Karpas-422 (cell line): ENCODE measurements around the gene CUZD1. TPM values are rescaled to one million over a fixed set of nuclear protein-coding genes. Genes with fewer than 3 reads are reported as not detected.

ENCODE experiments used
- DNase-seq: peaks from one replicate; pipeline ENCODE4 v3.0.0-alpha.2; 2015
- H2AFZ ChIP-seq: fragments of 200-600 bp; sonication (generic); 2 replicates; pipeline ENCODE4 v1.6.1; 2014; ENCODE audit warnings: antibody characterized with exemption, low read length, mixed read lengths
- H3K27ac ChIP-seq: fragments of 200-600 bp; sonication (generic); 2 replicates; pipeline ENCODE4 v1.5.1; 2014; ENCODE audit warnings: mild to moderate bottlenecking, low read length, moderate library complexity
- H3K27me3 ChIP-seq: fragments of 200-600 bp; sonication (generic); 2 replicates; pipeline ENCODE4 v1.6.1; 2014; ENCODE audit warnings: low read length, mixed read lengths
- H3K36me3 ChIP-seq: fragments of 200-600 bp; sonication (generic); 2 replicates; pipeline ENCODE4 v1.6.1; 2014; ENCODE audit warnings: low read length, mixed read lengths; ENCODE audit not compliant: insufficient read depth
- H3K4me1 ChIP-seq: fragments of 200-600 bp; sonication (generic); 2 replicates; pipeline ENCODE4 v1.6.1; 2014; ENCODE audit warnings: mild to moderate bottlenecking, low read length, mixed read lengths
- H3K4me2 ChIP-seq: fragments of 200-600 bp; sonication (generic); 2 replicates; pipeline ENCODE4 v1.6.1; 2014; ENCODE audit warnings: low read length, low read depth, mild to moderate bottlenecking; ENCODE audit not compliant: poor library complexity, severe bottlenecking
- H3K4me3 ChIP-seq: fragments of 200-600 bp; sonication (generic); 2 replicates; pipeline ENCODE4 v1.5.1; 2014; ENCODE audit warnings: mild to moderate bottlenecking, antibody characterized with exemption, low read length, mixed read lengths
- H3K79me2 ChIP-seq: fragments of 200-600 bp; sonication (generic); 2 replicates; pipeline ENCODE4 v1.6.1; 2014; ENCODE audit warnings: mild to moderate bottlenecking, low read length, mixed read lengths
- H3K9ac ChIP-seq: fragments of 200-600 bp; sonication (generic); 2 replicates; pipeline ENCODE4 v1.6.0; 2014; ENCODE audit warnings: low read length
- H3K9me2 ChIP-seq: fragments of 200-600 bp; sonication (generic), shearing (Covaris generic); replicated peaks from 2 replicates; pipeline ENCODE4 v1.6.0; 2014; ENCODE audit warnings: mild to moderate bottlenecking, low read length, moderate library complexity; ENCODE audit not compliant: insufficient read depth
- H3K9me3 ChIP-seq: fragments of 300-700, 200-600 bp; sonication (generic); 2 replicates; pipeline ENCODE4 v1.6.1; 2014; ENCODE audit warnings: low read length, mixed read lengths
- H4K20me1 ChIP-seq: fragments of 200-600 bp; sonication (generic); 2 replicates; pipeline ENCODE4 v1.6.1; 2014; ENCODE audit warnings: mild to moderate bottlenecking, antibody characterized with exemption, low read length, low read depth; ENCODE audit not compliant: insufficient read depth
- total RNA-seq: library from RNA; depleted of rRNA; stranded (reverse); fragments of >200 nt; shearing (Covaris generic); gene quantifications from 2 replicates; pipeline ENCODE4 v1.2.3, GENCODE V29; 2014; ENCODE audit warnings: low replicate concordance

Gene CUZD1
- total RNA-seq, 1 experiment from 2014 or later: 1.2 TPM

DNA sequence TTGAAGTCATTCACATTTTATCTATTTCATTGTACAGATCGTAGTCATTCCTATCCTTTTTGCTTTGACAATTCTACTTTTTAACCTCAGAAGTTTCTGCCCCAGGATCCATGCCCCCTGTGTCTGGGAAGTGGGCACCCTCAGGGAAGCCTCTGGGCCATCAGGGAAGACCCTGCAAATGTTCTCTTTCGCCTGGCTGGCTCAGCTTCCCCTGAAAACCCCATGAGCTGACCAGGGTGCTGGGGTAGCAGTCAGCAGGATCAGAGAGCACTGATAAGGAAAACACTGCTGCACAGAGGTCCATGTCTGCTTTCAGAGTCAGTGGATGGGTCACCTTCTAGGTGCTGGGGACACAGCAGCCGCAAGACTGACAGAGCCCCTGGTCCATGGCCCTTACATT lies 23.8 kb downstream of the CUZD1 start:
- H3K9ac ChIP-seq: no peak overlapping the region
- no peaks in the 10 kb centered on the region for H3K79me2 ChIP-seq
- H3K9me2 ChIP-seq: no peaks in the 10 kb centered on the region
- H2AFZ ChIP-seq: no peak overlapping the region
- DNase-seq: no peak
- no peak overlapping the region for H3K4me2 ChIP-seq
- H4K20me1 ChIP-seq: no peaks in the 10 kb centered on the region
- no peak overlapping the region for H3K27ac ChIP-seq
- no peaks in the 10 kb centered on the region for H3K4me1 ChIP-seq
- no peaks in the 10 kb centered on the region for H3K9me3 ChIP-seq
- no peaks in the 10 kb centered on the region for H3K27me3 ChIP-seq
- H3K4me3 ChIP-seq: no peak overlapping the region
- H3K36me3 ChIP-seq: no peaks in the 10 kb centered on the region

DNA sequence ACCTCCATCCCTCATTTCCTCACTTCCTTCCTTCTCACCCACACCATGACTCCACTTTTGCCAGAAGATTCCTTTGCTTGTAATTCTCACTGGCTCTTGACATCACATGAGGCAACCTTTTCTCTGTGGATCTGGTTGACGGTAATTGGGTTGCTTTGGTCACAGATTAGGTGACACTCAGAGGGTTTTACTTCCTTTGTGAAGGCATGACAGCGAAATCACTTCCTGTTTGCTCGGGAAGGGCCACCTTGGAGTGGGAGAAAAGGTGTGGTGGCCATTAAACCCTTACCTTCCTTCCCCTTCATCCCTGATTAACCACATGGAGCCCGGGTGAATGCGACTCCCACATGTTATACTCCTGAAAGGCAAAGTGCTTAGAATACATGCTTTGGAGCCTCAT lies 30.2 kb downstream of the CUZD1 start:
- no peaks in the 10 kb centered on the region for H3K9me3 ChIP-seq
- peaks cover 13% of the 10 kb centered on the region for H3K4me1 ChIP-seq
- H3K4me3 ChIP-seq: no peak overlapping the region
- H4K20me1 ChIP-seq: no peaks in the 10 kb centered on the region
- no peak overlapping the region for H3K27ac ChIP-seq
- H3K36me3 ChIP-seq: no peaks in the 10 kb centered on the region
- H3K9me2 ChIP-seq: no peaks in the 10 kb centered on the region
- H3K79me2 ChIP-seq: no peaks in the 10 kb centered on the region
- no peak overlapping the region for H3K4me2 ChIP-seq
- H3K27me3 ChIP-seq: no peaks in the 10 kb centered on the region
- DNase-seq: no peak
- H3K9ac ChIP-seq: no peak overlapping the region
- H2AFZ ChIP-seq: peak overlapping the region; percentile 54; the same call in 1 of the 2 replicates

DNA sequence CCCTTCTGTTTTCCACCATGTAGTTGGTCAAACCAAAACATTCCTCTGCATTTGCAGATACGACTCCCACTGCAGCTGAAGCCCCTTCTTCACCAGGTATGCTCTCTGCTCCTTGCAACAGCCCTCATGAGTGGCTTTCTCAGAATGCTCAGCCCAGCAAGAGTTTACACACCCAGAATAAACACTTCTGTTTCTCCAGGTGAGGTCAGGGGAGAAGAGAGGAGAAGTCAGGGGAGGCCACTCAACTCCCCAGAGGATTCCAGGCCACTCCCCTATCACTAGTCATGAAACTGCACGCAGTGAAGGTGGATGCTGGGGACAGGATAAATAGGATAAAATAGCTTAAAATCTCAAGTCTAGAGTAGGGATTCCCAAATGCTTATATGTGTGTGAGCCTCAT lies 31.2 kb downstream of the CUZD1 start:
- Histone ChIP-seq H3K27me3 (no peaks in the 10 kb centered on the region), H2AFZ (no peak overlapping the region), H4K20me1 (no peaks in the 10 kb centered on the region), H3K4me3 (no peak overlapping the region), H3K4me1 (peaks cover 13% of the 10 kb centered on the region), H3K4me2 (no peak overlapping the region), H3K9me3 (no peaks in the 10 kb centered on the region), H3K27ac (no peak overlapping the region), H3K9me2 (no peaks in the 10 kb centered on the region), H3K79me2 (no peaks in the 10 kb centered on the region), H3K36me3 (no peaks in the 10 kb centered on the region), H3K9ac (no peak overlapping the region)
- DNase-seq: no peak

DNA sequence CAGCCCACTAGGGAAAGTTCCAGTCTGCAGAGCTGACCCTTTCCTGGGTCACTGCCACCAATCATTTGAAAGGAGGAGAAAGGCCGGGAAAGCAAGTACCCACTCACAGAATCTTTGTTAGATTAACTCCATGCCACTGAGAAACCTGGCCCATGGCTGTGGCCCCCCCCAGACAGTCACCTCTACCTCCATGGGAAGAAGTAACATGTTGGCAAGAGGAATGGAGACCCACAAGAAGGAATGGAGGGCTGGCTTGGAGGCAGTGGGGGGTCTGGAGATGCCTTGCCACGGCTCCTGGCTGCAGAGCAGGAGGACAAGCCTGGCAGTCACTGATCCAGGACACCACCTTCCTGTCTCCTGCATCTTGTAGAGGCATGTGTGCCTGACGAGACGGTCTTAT lies 32.9 kb downstream of the CUZD1 start:
- Histone ChIP-seq H3K4me1 (peaks cover 13% of the 10 kb centered on the region), H3K9me3 (no peaks in the 10 kb centered on the region), H3K36me3 (no peaks in the 10 kb centered on the region), H3K27me3 (no peaks in the 10 kb centered on the region), H3K27ac (no peak overlapping the region), H2AFZ (no peak overlapping the region), H3K79me2 (no peaks in the 10 kb centered on the region), H3K9ac (no peak overlapping the region), H3K4me2 (no peak overlapping the region), H4K20me1 (no peaks in the 10 kb centered on the region), H3K9me2 (no peaks in the 10 kb centered on the region), H3K4me3 (no peak overlapping the region)
- no peak for DNase-seq

DNA sequence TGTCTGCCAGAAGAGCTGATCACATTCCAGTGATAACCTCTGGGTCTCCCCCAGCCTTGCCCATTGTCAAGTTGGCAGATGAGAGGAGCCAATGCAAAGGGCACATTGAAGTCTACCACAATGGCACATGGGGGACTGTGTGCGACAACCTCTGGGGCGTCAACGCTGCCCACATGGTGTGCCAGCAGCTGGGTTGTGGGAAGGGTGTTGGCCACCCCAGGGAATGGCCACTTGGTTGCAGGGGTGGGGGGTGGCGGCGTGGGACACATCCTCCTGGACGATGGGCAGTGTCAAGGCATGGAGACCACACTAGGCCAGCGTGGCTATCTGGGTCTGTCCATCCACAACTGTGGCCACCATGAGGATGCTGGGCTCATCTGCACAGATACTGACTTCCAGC lies 43.4 kb downstream of the CUZD1 start:
- Histone ChIP-seq H3K9ac (no peak overlapping the region), H2AFZ (no peak overlapping the region), H3K27me3 (no peaks in the 10 kb centered on the region), H3K9me3 (no peaks in the 10 kb centered on the region), H3K79me2 (no peaks in the 10 kb centered on the region), H3K9me2 (no peaks in the 10 kb centered on the region), H3K4me1 (no peaks in the 10 kb centered on the region), H3K4me2 (no peak overlapping the region), H3K36me3 (no peaks in the 10 kb centered on the region), H3K4me3 (no peak overlapping the region), H3K27ac (no peak overlapping the region), H4K20me1 (no peaks in the 10 kb centered on the region)
- no peak for DNase-seq

DNA sequence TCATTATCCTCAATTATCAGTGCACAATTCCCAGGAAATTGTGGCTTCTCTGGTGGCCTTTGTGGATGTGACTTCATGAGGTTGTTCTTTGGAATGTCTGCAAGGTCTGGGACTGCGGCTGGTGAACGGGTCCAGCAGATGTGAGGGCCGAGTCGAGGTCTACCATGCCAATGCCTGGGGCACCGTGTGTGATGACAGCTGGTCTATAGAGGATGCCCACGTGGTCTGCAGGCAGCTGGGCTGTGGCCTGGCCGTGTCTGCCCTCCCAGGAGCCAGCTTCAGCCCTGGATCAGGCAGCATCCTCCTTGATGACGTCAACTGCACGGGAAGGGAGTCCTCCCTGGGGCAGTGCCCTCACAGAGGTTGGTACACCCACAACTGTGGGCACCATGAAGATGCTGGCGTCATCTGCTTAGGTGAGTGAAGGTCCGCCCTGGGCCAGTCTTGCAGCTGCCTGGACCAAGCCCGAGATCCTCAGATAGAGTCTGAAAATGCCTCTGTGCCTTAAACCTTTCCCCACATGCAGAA lies 46.9 kb downstream of the CUZD1 start:
- H3K4me2 ChIP-seq: no peak overlapping the region
- H4K20me1 ChIP-seq: no peaks in the 10 kb centered on the region
- H3K27me3 ChIP-seq: no peaks in the 10 kb centered on the region
- H3K27ac ChIP-seq: no peak overlapping the region
- no peak overlapping the region for H3K9ac ChIP-seq
- no peak overlapping the region for H3K4me3 ChIP-seq
- no peaks in the 10 kb centered on the region for H3K9me3 ChIP-seq
- no peak overlapping the region for H2AFZ ChIP-seq
- DNase-seq: no peak
- no peaks in the 10 kb centered on the region for H3K9me2 ChIP-seq
- no peaks in the 10 kb centered on the region for H3K4me1 ChIP-seq
- no peaks in the 10 kb centered on the region for H3K36me3 ChIP-seq
- H3K79me2 ChIP-seq: no peaks in the 10 kb centered on the region

DNA sequence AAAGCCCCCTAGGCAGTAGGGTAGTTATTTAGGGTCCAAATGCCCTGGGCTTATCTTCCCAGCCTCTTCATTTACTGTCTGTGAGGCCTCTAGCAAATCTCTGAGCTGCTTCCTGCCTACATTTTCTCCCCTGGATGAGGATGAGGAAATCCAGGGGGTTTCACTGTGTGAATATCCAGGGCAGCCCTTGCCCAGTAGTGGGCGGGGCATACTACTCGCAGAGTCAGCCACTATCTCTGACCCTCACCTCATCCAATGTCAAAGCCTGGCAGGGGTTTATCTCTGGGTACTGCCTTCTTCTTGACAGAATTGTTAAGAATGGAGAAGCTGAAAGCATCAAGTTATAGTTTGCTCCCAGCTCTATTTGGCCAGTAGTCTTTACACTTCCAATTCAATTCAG lies 48.9 kb downstream of the CUZD1 start:
- no peaks in the 10 kb centered on the region for H3K4me1 ChIP-seq
- H3K4me2 ChIP-seq: no peak overlapping the region
- H3K9me2 ChIP-seq: no peaks in the 10 kb centered on the region
- H4K20me1 ChIP-seq: no peaks in the 10 kb centered on the region
- H2AFZ ChIP-seq: no peak overlapping the region
- no peaks in the 10 kb centered on the region for H3K79me2 ChIP-seq
- no peaks in the 10 kb centered on the region for H3K36me3 ChIP-seq
- no peaks in the 10 kb centered on the region for H3K27me3 ChIP-seq
- no peak overlapping the region for H3K4me3 ChIP-seq
- no peak for DNase-seq
- no peak overlapping the region for H3K9ac ChIP-seq
- no peaks in the 10 kb centered on the region for H3K9me3 ChIP-seq
- no peak overlapping the region for H3K27ac ChIP-seq

DNA sequence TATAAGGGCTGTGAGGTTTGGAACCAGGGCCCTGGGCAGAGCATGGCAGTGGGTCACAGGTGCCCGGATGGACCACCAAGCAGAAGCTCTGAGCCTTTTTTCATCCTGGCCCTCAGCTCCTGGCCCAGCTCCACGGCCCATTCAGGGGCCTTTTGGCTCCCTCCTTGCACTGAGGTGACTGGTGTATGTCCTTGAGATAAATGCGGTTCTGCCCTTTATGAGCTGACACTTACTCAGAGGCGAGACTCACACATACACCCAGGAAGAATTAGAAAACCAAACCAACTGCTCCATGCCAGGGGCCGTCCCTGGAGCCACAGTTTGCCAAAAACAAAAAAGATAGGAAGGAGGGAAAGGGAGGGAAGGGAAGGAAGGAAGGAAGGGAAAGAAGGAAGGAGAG lies 49.7 kb downstream of the CUZD1 start:
- Histone ChIP-seq H3K9me2 (no peaks in the 10 kb centered on the region), H3K79me2 (no peaks in the 10 kb centered on the region), H3K4me3 (no peak overlapping the region), H3K9me3 (no peaks in the 10 kb centered on the region), H2AFZ (no peak overlapping the region), H3K27ac (no peak overlapping the region), H3K36me3 (no peaks in the 10 kb centered on the region), H3K9ac (no peak overlapping the region), H3K27me3 (no peaks in the 10 kb centered on the region), H4K20me1 (no peaks in the 10 kb centered on the region), H3K4me2 (no peak overlapping the region), H3K4me1 (no peaks in the 10 kb centered on the region)
- DNase-seq: no peak

DNA sequence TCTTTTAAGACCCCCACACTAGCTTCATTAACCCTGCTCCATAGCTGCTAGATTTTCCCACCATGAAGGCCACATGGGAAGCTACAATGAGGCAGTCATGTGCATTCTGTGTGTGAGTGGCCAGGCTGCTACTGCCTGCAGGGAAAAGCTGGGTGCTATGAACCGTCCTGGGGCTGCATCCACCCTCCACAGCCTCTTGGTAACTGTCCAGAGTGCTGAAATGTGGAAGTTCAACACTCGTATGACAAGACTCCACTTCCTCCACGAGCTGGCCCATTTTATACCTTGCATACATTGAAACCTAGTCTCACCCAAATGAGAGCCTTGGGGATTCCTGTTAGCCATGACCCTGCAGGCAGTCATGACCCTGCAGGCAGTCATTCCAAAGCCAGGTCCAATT lies 59.4 kb downstream of the CUZD1 start:
- peak; percentile 77 for DNase-seq
- no peaks in the 10 kb centered on the region for H3K79me2 ChIP-seq
- H3K4me3 ChIP-seq: no peak overlapping the region
- no peak overlapping the region for H2AFZ ChIP-seq
- no peaks in the 10 kb centered on the region for H3K9me2 ChIP-seq
- no peaks in the 10 kb centered on the region for H3K27me3 ChIP-seq
- no peaks in the 10 kb centered on the region for H3K36me3 ChIP-seq
- H4K20me1 ChIP-seq: 0 out of 2 replicates have a peak, but pooled peaks cover 3% of the 10 kb centered on the region
- no peaks in the 10 kb centered on the region for H3K4me1 ChIP-seq
- no peak overlapping the region for H3K4me2 ChIP-seq
- no peak overlapping the region for H3K9ac ChIP-seq
- H3K9me3 ChIP-seq: no peaks in the 10 kb centered on the region
- H3K27ac ChIP-seq: no peak overlapping the region
